GM23248 (cell line): ENCODE results near the gene NAALADL2.

Experiments used
- EZH2 ChIP-seq: fragments of 200-600 bp; sonication (generic); IDR thresholded peaks from 2 replicates; pipeline ENCODE4 v1.6.1; 2018; ENCODE audit warnings: antibody characterized with exemption, mild to moderate bottlenecking; ENCODE audit not compliant: insufficient read depth, poor library complexity, severe bottlenecking
- EZH2phosphoT487 ChIP-seq: fragments of 200-600 bp; sonication (generic); IDR thresholded peaks from 2 replicates; pipeline ENCODE4 v1.6.1; 2018; ENCODE audit warnings: antibody characterized with exemption, moderate library complexity, mild to moderate bottlenecking, low read depth; ENCODE audit not compliant: insufficient read depth

- TF ChIP-seq EZH2 (no peak), EZH2phosphoT487 (no peak)
Observed at GRCh38 chr3:175493301-175493700, 634.2 kb downstream of the NAALADL2 start.
